GM20000 (cell line): ENCODE results near the gene COMT.

Source experiments
- DNase-seq: peaks from one replicate; pipeline ENCODE4 v3.0.0; 2012; ENCODE audit warnings: low spot score
- TF ChIP-seq, protein P1 (sequence below): IDR thresholded peaks from 2 replicates; pipeline ENCODE4 v1.5.1; 2012; ENCODE audit warnings: mild to moderate bottlenecking, control low read depth; ENCODE audit errors: extremely low read depth, missing control alignments

COMT gene

GRCh38 chr22:19971276-19972124 is 29.9 kb downstream of the COMT start:
- DNase-seq, result no peak
- TF ChIP-seq, protein P1, sequence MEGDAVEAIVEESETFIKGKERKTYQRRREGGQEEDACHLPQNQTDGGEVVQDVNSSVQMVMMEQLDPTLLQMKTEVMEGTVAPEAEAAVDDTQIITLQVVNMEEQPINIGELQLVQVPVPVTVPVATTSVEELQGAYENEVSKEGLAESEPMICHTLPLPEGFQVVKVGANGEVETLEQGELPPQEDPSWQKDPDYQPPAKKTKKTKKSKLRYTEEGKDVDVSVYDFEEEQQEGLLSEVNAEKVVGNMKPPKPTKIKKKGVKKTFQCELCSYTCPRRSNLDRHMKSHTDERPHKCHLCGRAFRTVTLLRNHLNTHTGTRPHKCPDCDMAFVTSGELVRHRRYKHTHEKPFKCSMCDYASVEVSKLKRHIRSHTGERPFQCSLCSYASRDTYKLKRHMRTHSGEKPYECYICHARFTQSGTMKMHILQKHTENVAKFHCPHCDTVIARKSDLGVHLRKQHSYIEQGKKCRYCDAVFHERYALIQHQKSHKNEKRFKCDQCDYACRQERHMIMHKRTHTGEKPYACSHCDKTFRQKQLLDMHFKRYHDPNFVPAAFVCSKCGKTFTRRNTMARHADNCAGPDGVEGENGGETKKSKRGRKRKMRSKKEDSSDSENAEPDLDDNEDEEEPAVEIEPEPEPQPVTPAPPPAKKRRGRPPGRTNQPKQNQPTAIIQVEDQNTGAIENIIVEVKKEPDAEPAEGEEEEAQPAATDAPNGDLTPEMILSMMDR, result no peak

DNA sequence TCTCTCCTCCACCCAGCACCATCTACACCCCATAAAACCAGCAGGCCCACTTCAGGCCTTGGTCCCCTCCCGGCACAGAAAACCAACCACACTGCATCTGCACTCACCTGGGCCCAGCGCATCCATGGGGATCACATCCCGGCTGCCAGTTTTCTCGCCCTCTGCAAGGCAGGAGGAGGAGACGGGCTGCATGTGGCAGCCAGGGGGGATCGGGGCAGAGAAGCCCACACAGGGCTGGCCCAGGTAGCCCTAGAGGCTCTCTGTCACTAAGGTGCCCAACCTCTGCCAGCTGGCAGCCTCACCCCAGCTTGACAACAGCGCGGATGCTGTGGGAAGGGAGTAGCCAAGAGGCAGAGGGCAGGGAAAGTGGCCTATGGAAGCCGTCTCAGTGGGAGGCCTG is 30.7 kb downstream of the COMT start:
- TF ChIP-seq, protein P1, result no peak
- DNase-seq, result no peak

DNA sequence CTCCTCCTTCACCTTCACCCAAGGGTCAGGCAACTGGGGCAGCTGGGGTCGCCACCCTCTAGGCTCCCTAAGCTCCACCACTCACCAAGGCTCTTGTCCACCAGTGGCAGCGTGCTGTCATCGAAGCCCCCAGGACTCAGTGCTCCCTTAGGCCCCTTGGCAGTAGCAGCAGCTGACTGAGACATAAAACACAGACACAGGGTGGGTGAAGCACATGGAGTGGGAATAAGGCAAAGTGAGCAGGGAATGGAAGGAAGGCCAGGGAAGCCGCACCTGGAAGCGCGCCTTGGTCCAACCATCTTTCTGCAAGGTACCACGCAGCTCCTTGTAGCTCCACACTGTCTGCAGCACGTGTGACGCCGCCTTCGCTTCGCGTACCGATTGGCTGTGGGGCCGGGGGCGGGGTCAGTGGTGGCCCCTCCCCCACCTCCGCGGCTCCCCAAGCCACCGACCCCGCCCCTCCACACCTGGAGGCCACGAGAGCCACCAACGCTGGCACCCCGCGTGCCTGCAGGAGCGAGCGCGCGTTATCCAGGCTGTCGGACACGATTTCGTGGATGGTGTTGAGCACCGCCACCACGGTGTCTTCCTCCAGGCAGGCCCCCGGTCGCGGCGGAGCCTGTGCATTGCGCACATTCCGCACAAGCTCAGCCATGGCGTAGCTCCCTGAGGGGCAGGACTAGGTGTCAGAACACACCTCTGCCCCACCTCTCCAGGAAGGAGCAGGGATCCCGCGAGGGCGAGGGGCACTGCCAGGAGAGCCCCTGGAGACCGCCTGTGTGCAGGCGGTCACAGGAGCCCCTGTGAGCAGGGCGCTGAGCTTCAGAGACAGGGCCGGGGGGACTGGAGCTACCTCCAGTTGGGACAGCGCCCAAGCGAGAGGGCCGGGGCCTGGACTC is 31.3 kb downstream of the COMT start:
- TF ChIP-seq, protein P1, result no peak
- no peak for DNase-seq

DNA sequence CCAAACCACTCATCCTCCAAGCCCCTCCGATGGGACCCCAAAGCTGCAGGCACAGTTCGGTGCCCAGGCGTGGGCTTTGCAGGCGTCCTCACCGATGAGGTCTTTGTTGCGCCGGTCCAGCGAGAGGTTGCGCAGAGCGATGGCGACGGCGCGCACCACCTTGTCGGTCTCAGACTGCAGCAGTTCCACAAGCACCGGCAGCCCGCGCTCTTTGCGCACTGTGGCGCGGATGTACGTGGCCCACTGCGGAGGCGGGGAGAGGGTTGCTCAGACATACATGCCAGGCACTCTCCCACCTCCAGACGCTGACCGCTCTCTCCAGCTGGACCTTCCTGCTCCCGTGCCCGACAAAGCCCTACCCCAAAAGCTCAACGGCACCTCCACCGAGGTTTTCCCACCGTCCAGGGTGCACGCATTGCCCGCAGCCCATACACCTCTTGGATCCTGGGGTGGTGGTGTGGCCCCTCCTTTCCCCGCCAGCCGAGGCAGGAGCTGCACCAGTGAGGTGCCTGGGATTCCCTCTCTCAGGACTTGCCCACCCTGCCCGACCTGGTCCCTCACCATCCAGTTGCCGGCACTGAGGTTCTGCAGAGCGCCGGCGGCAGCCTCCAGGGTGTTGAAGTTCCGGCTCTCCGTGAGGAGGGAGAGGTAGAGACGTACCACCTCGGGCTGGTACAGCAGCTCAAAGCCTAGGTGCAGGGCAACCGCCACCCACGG is 32.1 kb downstream of the COMT start:
- TF ChIP-seq, protein P1, result no peak
- DNase-seq, result no peak

GRCh38 chr22:19974268-19974861 is 32.8 kb downstream of the COMT start:
- TF ChIP-seq, protein P1, result no peak

DNA sequence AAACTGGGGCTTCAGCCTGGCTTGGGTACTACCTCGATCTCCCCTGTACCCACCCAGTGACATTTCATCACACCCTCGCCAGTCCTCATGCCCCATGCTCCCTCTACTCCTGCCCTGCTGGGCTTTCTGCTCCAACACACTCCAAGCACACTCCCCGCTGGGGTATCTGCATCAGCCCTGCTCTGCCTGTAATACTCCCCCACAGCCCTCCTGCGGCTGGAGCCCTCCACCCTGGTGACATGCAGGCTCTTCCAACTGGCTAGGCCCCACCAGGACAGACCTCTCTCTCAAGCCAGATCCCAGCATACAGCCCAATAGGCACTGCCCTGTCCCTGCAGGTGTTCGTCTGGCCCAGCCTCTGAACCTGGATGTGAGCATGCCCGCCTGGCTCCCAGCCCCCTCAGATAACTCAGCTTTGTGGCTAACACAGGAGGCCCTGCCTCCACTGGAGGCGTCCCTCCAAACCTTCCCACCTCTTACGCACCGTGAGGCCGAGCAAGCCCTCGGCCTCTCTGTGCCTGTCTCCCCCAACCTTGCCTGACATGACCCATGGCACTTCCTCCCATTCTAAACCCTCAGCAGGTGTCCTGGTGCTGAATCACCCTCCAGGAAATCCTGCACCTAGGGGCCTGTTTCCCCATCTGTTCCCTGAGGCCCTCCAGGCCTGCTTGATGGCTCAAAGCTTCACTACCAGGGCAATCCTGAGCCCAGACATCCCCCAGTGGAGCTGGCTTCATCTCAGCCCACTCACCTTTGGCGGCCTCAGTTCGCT is 33.5 kb downstream of the COMT start:
- DNase-seq, result no peak
- TF ChIP-seq, protein P1, result no peak

More at GRCh38 chr22:19974268-19974861, 32.8 kb downstream of the COMT start:
- DNase-seq, result peak; percentile 83
